Measurements from ENCODE around the gene SYT7. TPM values are rescaled to one million over a fixed set of nuclear protein-coding genes. Genes with fewer than 3 reads are reported as not detected.

Gene SYT7
- total RNA-seq, 4 donors from 2014 or later, result 1.6 to 2.9 (median 1.9) TPM

DNA sequence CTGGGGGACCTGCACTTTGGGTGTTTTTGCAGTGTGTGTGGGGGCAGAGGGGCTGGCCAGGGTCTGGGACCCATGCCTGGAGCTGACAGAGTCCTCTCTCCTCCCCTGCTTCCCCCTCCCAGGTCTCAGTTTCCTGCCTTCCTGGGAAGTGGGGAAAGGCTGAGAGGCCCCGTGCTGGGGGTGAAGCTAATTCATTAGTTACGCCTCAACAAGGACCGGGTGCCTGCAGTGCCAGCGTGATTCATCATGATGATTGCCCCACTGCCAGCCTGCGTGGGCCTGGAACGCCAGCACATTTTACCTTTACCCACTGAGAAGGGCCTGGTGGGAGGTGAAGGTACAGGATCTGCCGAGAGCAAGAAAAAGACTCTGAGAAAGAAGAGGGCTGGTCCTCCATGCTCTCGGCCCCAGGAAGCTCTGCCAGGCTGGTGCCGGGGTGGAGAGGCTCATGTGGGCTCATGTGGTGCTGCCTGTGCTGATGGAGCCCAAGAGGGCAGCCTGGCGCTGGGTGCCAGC lies 75.2 kb downstream of the SYT7 start:
- 35% methylated on average over 6 of the region's 10 CpGs; no CpG with 5 or more reads in 1 of the 2 donors for WGBS, 2 donors
- H3K9me3 ChIP-seq, result no peaks in the 10 kb centered on the region
- no peak overlapping the region for H3K27ac ChIP-seq
- intact Hi-C loops (cut with DNase I), result no loop called here
- peaks cover 14 to 31% (median 19%) of the 10 kb centered on the region in 3 donors for H3K4me1 ChIP-seq
- H3K36me3 ChIP-seq, result no peaks in the 10 kb centered on the region
- peaks cover 0 to 59% (median 17%) of the 10 kb centered on the region in 4 donors for H3K27me3 ChIP-seq
- H3K4me3 ChIP-seq, result no peak overlapping the region
- TF ChIP-seq POLR2A (IDR thresholded peaks at IDR 0.05), result no peak
- TF ChIP-seq, protein P1, sequence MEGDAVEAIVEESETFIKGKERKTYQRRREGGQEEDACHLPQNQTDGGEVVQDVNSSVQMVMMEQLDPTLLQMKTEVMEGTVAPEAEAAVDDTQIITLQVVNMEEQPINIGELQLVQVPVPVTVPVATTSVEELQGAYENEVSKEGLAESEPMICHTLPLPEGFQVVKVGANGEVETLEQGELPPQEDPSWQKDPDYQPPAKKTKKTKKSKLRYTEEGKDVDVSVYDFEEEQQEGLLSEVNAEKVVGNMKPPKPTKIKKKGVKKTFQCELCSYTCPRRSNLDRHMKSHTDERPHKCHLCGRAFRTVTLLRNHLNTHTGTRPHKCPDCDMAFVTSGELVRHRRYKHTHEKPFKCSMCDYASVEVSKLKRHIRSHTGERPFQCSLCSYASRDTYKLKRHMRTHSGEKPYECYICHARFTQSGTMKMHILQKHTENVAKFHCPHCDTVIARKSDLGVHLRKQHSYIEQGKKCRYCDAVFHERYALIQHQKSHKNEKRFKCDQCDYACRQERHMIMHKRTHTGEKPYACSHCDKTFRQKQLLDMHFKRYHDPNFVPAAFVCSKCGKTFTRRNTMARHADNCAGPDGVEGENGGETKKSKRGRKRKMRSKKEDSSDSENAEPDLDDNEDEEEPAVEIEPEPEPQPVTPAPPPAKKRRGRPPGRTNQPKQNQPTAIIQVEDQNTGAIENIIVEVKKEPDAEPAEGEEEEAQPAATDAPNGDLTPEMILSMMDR (IDR thresholded peaks at IDR 0.05), result no peak
- DNase-seq, result no peak

DNA sequence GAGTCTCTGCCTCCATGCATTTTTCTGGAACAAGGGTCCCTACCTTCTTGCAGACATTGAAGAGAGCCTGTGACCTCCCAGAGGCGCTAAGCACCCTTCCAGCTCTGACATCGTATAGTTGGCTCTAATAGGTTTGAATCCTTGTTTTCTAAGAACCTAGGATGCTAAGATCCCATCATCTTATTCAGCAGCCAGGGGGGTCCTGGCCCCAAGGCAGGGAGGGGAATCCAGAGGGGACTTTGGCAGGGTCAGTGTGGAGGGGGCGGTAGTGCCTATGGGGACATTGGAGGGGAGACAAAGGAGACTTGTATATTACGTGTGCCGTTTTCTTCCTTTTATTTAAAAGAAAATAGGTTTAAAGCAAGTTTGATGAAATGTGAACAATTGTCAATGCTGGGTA lies 75.8 kb downstream of the SYT7 start:
- H3K9me3 ChIP-seq, result no peaks in the 10 kb centered on the region
- TF ChIP-seq POLR2A (IDR thresholded peaks at IDR 0.05), result no peak
- TF ChIP-seq, protein P1 (IDR thresholded peaks at IDR 0.05), result no peak
- no peak overlapping the region for H3K4me3 ChIP-seq
- H3K36me3 ChIP-seq, result no peaks in the 10 kb centered on the region
- no peak for DNase-seq
- H3K27me3 ChIP-seq, result peaks cover 0 to 54% (median 12%) of the 10 kb centered on the region in 4 donors
- 60 to 92% methylated on average over 4 of the region's 5 CpGs for WGBS, 2 donors
- intact Hi-C loops (cut with DNase I), result no loop called here
- no peak overlapping the region for H3K27ac ChIP-seq
- H3K4me1 ChIP-seq, result peaks cover 14 to 30% (median 19%) of the 10 kb centered on the region in 3 donors

GRCh38 chr11:61503135-61503770 lies 77.6 kb downstream of the SYT7 start:
- TF ChIP-seq POLR2A (IDR thresholded peaks at IDR 0.05), result no peak
- TF ChIP-seq, protein P1 (IDR thresholded peaks at IDR 0.05), result no peak
- intact Hi-C loops (cut with DNase I), result no loop called here

GRCh38 chr11:61502522-61502921 lies 78.4 kb downstream of the SYT7 start:
- Histone ChIP-seq H3K27me3 (peaks cover 0 to 33% (median 5%) of the 10 kb centered on the region in 4 donors), H3K36me3 (no peaks in the 10 kb centered on the region), H3K27ac (no peak overlapping the region), H3K4me1 (peaks cover 0 to 6% (median 0%) of the 10 kb centered on the region in 3 donors), H3K9me3 (no peaks in the 10 kb centered on the region), H3K4me3 (no peak overlapping the region)
- TF ChIP-seq, protein P1 (IDR thresholded peaks at IDR 0.05), result no peak
- intact Hi-C loops (cut with DNase I), result no loop called here
- DNase-seq, result no peak
- WGBS, 2 donors, result 83 to 100% methylated on average over 1 of the region's 1 CpG

More at GRCh38 chr11:61503135-61503770, 77.6 kb downstream of the SYT7 start:
- 61 to 78% methylated on average over 3 to 8 of the region's 8 CpGs for WGBS, 2 donors
- no peaks in the 10 kb centered on the region for H3K36me3 ChIP-seq
- no peak overlapping the region for H3K4me3 ChIP-seq
- peaks cover 0 to 41% (median 9%) of the 10 kb centered on the region in 4 donors for H3K27me3 ChIP-seq
- H3K27ac ChIP-seq, result no peak overlapping the region
- no peaks in the 10 kb centered on the region for H3K9me3 ChIP-seq
- H3K4me1 ChIP-seq, result peaks cover 2 to 11% (median 3%) of the 10 kb centered on the region in 3 donors
- no peak for DNase-seq

DNA sequence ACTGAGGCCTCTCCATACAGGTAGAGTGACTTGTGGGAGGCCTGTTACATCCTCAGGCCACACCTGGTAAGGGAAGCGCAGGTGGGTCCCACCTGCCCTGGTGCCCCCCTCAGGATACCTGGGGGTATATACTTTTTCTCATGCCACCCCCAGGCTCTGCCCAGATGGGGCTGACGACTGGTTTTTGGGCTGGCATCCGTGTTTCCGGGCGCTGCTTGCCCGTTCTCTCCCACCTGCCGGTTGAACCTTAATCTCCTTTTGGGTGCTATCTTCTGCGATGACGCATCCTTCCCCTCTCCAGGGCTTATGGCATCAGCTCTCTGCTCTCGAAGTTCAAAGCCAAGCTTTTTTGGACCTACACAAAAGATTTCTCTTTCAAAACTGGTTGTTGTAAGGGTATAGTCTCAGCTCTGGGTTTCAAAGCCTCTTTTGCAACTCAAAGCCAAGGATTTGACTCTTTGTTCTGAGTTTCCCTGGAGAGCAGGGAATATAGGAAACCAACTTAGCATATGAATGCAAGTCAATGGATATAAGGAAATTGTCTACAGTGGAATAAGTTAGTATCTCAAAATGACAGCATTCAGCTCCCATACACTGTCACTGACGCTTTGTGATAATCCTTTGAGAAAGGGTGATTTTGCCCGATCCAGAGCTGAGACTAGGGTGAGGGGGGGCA lies 80.9 kb downstream of the SYT7 start:
- H3K36me3 ChIP-seq, result no peaks in the 10 kb centered on the region
- no peak overlapping the region for H3K27ac ChIP-seq
- H3K27me3 ChIP-seq, result peaks cover 0 to 18% (median 0%) of the 10 kb centered on the region in 4 donors
- no peak for TF ChIP-seq POLR2A (IDR thresholded peaks at IDR 0.05)
- TF ChIP-seq, protein P1 (IDR thresholded peaks at IDR 0.05), result no peak
- no peaks in the 10 kb centered on the region for H3K9me3 ChIP-seq
- peaks cover 0 to 4% (median 0%) of the 10 kb centered on the region in 3 donors for H3K4me1 ChIP-seq
- DNase-seq, result no peak
- H3K4me3 ChIP-seq, result no peak overlapping the region
- WGBS, 2 donors, result 40 to 42% methylated on average over 11 of the region's 12 CpGs
- intact Hi-C loops (cut with DNase I), result no loop called here
